RKO (cell line): Measurements from ENCODE around the gene FCAMR.
"Not testable (repeated sequence)": the region's sequence is repeated elsewhere in the genome, so short reads cannot be mapped to it uniquely, and the experiment has no call there.

Experiments used
- DNase-seq: peaks from one replicate; pipeline ENCODE4 v3.0.0-alpha.2; 2016; ENCODE audit warnings: low spot score

The FCAMR gene

DNA sequence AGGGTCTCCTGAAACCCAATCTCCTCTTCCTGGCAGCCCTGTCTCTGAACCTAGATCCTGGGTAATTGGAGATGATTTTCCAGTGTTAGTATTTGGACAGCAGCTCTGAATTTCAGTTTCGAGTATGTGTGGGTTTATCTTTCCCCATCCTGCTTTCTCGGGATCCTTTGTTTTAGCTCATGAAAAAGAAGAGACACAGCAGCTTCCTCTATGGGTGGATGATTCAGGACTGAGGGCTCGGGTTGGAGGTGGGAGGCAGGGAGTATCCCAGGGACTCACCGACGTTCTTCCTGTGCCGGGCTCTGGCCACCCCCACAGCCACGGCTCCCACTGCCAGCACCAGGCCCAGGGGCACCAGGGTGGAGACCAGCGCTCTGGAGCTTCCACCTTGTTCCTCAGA, 38.1 kb downstream of the FCAMR start:
- no peak for DNase-seq

DNA sequence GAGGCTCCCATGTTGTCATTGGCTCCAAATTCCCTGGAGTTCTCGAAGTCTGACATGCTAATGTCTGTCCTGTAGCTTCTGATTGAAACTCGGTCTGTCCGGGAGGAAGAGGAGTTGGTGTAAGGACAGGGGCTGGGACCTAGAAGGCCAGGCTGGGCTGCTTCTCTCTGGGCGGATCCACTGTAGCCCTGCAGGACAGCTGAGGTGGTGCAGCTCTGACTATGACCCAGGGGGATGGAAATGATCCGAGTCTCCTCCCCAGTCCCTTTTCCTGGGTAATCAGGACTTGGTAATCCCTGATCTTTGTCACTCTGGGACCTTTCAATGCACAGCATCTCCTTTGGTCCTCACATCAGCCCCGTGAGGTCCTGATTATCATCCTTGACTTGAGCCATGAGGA, 38.6 kb downstream of the FCAMR start:
- DNase-seq: no peak

DNA sequence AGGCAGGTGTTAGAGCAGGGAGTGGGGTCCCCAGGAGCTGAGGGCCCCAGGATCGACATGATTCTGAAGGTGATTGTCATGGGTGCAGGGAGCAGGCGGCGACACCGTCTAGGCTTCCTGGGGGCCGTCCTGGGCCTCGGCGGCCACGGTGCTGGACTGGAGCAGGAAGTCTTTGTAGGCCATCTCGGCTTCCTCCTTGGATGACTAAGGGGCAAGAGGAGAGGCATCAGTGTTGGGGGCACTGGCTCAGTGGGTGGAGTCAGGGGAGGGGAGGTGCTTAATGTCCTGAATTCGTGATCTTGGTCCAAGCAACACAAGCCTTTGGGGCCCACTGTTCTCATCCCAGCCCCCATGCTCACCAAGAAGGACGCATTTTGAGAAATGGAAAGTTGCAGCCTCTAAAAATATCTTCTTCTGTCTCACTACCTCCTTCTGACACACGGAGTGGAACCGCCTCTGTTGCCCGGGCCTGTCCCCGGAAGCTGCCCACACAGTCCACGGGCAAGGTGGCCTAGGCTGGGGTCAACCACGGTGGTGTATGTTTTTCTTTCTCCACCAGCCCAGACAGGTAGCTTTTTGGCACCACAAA, 40.0 kb downstream of the FCAMR start:
- DNase-seq: no peak

DNA sequence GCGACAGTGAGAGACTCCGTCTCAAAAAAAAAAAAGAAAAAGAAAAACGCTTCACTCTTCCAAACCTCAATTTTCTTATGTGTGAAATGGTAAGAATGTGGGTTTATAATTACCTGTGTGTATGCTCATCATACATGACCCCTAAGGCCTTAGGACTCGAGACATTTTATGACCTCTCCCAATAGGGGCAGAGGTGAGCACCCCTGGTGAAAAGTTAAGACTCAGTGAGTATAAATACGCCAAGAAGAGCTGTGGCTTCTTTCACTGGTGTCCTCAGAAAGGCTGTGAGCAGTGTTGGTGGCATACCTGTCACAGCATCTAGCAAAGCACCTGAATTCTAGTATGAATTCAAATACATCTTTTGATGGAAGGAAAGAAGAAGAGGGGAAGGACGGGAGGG, 40.7 kb downstream of the FCAMR start:
- DNase-seq: no peak

DNA sequence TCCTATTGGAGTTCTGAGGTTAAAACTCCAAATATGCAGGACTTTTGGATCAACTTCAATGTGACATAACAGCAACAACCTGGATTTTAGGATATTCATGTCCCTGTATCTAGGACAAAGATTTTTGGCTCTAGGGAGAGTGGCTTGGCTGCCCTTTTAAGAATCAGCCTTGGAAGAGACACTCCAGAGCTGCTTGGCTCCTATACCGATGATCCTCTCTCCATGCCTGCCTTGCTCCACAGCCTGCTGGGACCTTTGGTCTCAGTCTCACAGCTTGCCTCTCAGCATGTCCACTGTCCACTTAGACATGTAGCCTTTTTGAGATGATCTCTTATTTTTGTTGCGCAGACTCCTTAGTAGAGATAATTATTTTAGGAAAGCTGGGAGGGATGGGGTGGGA, 44.0 kb downstream of the FCAMR start:
- no peak for DNase-seq

DNA sequence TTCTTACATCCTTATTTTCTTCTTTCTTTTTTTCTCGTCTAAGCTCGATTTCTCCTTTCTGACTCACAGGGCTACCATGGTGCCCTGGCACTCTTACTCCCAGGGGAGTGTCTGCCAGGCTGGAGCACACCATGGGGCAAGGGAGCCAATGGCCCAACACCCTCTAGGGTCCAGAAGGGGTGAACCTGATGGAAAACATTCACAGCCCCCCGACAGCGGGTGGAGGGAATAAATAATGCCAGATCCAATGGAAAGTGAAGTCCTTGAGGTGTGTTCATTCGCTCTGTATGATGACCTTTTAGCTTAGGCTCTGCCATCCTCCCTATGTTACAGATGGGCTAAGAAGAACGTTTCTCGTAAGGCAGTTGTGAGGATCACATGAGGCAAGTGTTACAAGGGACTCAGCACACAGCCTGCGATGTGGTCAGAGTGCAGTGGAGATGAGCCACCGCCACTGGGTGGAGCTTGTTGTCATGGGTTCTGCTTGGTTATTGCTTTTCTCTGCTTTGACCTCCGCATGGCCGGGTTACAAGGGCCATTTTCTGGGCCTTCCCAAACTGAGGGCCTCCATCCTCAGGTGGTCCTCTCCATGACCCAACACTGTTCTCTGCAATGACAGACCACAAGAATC, 45.0 kb downstream of the FCAMR start:
- DNase-seq: no peak

DNA sequence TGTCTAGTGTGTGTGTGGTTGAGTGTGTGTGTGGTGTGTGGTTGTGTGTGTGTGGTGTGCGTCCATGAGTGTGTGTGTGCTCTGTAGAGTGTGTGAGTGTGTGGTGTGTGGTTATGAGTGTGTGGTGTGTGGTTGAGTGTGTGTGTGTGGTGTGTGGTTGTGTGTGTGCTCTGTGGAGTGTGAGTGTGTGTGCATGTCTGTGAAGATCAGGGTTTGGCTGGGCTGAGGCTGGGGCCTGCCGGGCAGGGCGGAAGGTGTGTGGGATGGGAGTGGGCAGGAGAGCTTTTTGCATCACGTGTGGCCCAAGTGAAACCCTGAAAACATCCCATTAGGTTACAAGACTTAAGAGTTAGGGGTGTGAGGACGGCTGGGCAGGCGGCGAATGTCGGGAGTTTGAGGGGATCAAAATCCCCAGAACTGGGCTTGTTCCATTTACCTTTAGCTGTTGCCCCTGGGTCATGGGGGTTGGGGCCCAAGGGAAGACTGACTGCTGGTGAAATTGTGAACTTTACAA, 45.6 kb downstream of the FCAMR start:
- DNase-seq: no peak

DNA sequence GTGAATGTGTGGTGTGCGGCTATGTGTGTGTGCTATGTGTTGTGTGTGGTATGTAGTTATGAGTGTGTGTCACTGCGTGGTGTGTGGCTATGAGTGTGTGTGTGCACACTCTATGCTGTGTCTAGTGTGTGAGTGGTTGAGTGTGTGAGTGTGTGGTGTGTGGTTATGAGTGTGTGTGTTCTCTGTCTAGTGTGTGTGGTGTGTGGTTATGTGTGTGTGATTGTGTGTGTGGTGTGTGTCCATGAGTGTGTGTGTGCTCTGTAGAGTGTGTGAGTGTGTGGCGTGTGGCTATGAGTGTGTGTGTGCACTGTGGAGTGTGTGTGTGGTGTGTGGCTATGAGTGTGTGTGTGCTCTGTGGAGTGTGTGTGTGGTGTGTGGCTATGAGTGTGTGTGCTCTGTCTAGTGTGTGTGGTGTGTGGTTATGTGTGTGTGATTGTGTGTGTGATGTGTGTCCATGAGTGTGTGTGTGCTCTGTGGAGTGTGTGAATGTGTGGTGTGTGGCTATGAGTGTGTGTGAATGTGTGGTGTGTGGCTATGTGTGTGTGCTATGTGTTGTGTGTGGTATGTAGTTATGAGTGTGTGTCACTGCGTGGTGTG, 46.2 kb downstream of the FCAMR start:
- DNase-seq: not testable (repeated sequence)

DNA sequence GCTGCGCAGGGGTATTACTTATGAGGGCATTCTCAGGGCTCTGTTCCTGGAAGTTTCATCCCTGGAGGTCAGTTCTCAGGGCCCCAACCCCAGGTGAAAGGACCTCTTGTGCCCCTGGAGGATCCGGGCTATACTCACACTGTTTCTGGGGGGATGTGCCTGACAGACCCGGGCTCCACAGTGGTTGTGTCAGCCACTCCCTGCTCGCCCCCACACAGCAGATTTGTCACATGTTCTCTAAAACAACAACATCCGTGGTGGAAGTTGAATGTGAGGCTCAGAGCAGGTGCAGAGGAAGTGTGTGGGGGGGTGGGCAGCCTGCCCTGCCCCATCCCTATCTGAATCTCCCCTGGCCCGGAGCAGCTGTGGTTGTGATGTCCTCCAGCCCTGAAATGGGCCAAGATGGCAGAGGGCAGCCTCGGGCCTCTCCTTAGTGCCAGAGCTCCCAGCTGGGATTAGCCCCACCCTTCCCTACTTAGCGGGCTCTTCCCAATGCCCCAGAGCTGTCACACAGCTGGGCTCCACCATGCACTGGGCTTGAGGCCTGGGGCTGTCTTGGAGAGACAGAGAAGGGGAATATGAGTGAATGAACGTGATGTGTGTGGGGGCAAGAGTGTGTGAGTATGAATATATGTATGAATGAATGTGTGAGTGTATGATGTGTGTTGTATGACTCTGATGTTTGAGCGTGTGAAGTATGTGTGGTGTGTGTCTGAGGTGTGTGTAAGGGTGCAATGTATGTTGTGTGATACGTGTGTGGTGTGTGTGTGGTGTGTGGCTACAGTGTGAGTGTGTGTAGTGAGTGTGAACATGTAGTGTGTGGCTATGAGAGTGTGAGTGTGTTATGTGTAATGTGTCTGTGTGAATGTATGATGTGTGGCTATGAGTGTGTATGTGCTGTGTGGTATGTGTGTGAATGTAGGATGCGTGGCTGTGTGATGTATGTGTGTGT, 47.0 kb downstream of the FCAMR start:
- DNase-seq: no peak

DNA sequence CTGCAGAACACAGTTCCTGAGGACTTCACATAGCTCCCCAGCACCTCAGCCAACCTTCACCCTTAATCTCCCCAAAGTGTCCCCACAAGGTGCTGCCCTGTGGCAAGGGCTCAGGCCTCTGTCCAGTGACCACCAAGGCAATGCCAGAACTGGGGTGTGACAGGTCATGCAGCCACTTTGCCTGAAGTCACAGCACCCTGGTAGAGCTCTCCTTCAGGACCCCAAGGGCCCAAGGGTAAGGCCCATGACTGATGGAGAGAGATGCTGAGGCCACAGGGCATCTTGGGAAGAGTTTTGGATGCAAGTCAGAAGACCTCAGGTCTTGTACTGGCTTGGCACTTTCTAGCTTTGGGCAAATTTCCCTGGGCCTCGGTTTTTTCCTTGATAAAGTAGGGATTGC, 47.7 kb downstream of the FCAMR start:
- DNase-seq: no peak

DNA sequence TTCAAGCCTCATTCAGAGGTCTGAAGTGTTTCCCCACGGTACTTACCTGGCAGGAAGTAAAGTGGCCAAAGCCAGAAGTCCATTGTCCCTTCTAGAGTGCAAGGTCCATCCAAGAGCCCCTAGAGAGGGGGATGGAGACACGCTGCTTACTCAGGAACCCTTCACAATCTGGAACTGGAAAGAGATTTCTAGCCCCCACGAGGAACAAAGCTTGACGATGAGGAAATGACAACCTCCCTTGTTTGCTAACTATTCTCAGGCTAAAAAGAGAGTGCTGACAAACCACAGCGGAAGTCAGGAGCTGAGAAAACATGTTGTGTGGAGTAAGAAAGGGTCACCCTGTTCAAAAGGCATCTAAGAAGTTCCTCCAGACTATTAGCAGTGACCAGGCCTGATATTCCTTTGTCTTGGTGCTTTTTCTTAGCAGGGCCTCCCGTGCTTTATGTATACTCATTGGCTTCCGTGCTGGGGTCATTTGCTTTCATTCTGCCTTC, 48.4 kb downstream of the FCAMR start, which contains the start of gene FCMR:
FCMR (minus strand) TSS at position 170 of the 494 bp plus-strand sequence; CDS start at position 83, 87 bp downstream.
- no peak for DNase-seq

DNA sequence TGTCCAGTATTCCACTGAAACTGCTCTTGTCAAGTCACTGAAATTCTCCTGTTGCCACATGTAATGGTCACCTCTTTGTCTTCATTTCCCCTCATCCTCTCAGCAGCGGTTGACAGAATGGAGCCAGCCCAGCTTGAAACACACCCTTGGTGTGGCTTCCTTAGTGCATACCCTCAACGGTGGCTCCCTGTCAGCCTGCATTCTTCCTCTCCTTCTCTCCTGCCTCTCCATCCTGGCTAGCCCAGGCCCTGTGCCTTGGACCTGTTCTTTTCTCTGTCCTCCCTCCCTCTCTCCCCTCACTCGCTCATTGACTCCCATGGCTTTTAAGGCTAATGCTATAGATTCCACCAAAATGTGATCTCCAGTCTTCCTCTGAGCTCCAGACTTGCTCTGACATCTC, 52.2 kb downstream of the FCAMR start:
- DNase-seq: no peak

DNA sequence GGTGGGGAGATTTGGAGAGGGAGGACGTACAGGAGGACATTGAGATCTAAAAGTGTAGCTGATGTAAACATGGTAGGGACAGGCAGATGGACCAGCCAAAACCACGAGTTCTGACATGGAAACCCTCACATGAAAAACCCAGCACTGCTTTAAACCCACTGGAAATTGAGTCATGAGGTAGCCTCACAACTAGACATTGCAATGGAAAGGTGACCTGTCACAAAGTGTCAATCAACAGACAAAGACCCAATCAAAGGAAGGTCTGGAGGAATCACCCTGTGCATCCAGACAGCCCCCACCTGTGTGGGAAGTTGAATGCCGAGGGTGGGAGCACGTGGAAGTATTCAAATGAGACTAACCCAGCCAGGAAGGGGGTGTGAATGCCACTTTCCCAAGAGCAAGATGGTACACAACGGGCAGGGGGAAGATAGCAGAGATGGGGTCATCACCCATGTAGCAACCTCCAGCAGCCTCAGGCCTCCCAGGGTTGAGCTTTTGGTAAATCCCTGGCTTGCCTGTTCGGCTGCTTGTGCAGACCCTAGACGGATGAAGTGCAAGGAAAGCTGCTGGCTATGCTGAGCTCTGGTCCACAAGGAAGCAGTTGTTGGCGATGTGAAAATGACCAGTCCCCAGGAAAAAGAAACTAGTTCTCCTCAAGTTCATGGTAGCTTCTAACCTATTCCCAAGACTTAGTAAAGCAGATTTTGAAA, 54.1 kb downstream of the FCAMR start:
- DNase-seq: no peak

DNA sequence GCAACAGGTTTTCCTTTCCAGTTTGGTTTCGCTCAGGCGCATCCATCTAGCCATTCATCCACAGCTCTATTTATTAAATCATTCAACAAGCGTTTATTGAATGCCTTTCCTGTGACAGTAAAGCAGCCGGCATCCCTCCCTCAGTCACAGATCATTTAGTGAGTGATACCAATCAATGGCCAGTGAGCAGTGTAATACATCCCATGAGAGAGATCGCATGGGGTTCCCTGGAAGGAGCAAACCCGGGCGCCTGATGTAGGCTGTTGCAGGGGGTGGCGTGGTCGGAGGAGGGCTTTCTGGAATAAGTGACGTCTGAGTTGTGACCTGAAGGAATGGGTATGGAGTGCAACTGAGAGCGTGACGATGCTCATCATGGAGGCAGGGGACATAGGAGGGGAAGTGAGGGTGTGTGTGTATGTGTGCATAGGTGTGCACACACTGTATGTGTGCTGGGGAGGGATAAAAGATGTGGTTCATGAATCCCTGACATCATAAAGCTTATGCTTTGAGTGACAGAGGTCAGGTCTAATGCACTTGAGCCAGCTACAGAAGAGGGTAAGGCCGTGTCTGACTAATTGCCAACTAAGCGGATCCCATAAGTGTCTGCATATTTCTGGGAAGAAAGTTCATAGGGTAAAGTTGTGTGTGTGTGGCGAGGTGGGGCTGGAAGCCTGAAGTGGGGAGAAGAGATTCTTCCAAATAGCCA, 55.1 kb downstream of the FCAMR start:
- no peak for DNase-seq

DNA sequence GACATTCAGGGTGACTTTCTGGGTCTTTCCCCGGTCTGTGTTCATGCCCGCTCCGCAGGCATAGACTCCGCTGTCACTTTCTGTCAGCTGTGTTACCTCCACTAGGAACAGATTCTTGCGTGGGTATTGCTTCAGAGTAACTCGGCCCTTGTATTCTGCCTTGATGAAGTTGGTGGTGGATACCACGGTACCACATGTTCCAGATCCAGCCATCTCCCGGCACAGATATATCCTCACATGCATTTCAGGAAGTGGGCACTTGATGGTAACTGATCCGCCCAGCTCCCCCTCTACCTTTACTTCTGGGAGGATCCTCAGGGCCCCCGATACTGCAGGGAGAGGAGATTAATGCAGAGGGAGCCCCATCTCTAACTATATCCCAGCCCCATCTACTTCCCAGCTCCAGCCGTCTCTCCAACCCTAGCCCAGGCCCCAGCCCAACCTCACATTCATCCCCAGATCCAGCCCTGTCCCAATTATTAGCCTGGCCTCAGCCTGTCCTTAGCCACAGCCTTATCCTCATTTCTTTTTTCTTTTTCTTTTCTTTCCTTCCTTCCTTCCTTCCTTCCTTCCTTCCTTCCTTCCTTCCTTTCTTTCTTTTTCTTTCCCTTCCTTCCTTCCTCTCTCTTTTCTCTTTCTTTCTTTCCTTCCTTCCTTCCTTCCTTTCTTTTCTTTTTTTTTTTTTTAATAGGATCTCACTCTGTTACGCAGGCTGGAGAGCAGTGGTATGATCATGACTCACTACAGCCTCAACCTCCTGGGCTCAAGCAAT, 56.3 kb downstream of the FCAMR start:
- no peak for DNase-seq

DNA sequence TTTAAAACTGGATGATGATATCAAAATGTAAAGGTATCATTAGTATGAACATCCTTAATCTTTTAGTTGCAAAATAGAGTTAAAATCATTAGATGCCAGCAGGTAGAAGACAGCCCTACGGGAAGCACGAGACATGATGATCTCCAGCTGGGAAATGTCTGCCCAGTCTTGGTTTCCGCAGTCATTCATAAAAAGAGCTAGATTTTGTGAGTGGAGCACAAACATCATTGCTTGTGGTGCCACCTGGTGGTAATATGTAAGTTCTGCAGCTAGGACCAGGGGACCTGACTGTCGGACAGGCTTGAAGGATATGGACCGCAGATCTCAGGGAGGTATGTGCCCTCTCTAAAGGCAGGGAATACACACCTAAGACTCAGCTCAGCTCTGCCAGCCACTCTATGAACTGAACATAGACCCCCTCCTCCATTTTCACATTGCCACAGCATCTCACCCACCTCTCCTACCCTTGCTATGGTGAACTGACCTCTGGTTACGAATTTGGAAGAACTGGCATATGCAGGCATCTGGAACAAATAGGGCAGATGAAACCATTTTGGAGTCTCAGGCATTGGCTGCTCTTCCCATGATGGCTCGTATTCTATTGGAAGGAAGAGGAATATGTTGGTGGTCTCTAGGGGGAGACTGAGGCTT, 57.7 kb downstream of the FCAMR start:
- DNase-seq: peak; percentile 68

DNA sequence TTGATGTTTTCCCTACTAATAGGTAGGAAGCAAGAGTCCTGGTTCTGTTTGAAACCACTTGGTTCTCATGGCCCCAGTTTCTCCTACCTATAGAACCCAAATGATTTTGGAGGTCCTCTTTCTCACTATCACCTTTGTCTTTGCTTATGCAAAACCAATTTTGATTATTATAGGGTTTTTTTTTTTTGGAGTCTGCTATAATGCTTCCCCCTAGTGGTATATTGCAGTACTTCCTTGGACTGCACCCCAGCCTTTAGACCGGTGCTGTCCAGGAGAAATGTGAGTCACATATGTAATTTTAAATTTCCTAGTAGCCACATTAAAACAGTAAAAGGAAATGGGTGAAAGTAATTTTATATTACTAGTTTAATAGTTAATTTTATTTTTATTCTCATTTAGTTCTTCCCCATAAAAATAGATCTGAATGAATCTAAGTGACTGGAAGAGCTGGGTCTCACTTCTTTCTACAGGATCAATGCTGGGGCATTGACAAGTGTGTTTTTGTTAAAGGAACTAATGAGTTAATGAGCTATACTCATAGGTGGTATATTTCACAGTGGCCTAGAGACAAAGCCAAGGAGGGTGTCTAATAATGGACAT, 59.1 kb downstream of the FCAMR start:
- peak; percentile 70 for DNase-seq

DNA sequence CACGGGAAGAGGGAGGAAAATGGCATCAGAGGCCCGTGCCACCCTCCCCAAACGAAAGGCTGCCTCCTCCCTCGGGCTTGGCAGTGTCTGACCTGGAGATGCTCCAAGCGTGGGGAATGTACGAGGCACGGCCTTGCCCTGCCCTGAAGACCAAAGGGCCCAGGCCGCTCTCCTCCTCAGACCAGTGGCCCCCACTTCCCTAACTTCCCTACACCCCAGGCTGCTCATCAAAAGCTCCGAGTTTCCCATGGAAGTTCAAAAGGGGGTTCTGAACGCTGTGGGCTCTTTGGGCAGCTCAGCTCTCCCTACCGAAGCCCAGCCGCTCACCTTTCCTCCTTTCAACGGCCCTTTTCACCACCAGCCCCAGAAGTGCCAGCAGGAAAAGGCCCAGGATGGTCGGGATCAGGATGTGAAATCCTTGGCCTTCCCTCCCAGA, 60.4 kb downstream of the FCAMR start:
- no peak for DNase-seq
